ENCODE data around the gene LGALS3BP.

LGALS3BP gene

DNA sequence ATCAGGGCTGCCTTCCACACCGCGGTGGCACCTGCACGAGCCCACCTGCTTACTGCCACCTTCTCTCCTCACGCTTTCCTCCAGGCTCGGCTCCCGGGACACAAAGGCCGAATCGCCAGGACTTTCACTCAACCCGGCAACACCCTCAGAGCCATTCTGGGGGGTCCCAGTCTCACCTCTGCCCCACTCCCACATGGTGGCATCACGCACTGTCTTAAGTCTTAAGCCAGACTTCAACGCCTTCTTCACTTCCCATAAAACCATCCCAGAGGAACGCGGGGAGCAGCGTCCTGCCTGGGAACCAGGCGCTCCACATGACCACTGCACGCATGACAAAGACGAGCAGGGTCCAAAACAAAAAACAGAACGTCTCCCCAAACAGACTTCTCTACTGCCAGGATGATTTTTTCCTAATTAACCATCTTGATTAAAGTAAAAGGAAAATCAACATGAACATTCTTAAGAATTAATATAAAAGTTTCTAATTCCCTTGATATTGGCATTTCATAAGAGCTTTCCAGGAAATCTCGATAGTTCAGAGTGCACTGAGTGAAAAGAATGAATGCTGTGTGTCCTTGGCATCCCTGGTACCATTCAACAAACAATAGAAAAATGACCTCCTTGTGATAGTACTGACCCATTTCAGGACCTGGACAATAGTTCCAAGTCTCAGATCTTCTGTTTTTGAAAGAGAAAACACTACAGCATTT lies 27.2 kb upstream of the LGALS3BP start:
- TF ChIP-seq, protein P1, sequence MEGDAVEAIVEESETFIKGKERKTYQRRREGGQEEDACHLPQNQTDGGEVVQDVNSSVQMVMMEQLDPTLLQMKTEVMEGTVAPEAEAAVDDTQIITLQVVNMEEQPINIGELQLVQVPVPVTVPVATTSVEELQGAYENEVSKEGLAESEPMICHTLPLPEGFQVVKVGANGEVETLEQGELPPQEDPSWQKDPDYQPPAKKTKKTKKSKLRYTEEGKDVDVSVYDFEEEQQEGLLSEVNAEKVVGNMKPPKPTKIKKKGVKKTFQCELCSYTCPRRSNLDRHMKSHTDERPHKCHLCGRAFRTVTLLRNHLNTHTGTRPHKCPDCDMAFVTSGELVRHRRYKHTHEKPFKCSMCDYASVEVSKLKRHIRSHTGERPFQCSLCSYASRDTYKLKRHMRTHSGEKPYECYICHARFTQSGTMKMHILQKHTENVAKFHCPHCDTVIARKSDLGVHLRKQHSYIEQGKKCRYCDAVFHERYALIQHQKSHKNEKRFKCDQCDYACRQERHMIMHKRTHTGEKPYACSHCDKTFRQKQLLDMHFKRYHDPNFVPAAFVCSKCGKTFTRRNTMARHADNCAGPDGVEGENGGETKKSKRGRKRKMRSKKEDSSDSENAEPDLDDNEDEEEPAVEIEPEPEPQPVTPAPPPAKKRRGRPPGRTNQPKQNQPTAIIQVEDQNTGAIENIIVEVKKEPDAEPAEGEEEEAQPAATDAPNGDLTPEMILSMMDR (IDR thresholded peaks at IDR 0.05; ENCODE audit: low read length, missing control alignments) = no peak
- no peak for DNase-seq (ENCODE audit: low read depth)
- no peak overlapping the region for H3K4me3 ChIP-seq (replicated peaks; ENCODE audit: low read depth, low read length)

GRCh38 chr17:79006046-79006445 lies 26.3 kb upstream of the LGALS3BP start:
- no peak for DNase-seq (ENCODE audit: low read depth)
- no peak overlapping the region for H3K4me3 ChIP-seq (replicated peaks; ENCODE audit: low read depth, low read length)
- TF ChIP-seq, protein P1 (IDR thresholded peaks at IDR 0.05; ENCODE audit: low read length, missing control alignments) = no peak

- no peak overlapping the region for H3K4me3 ChIP-seq (replicated peaks; ENCODE audit: low read depth, low read length)
- TF ChIP-seq, protein P1 (IDR thresholded peaks at IDR 0.05; ENCODE audit: low read length, missing control alignments) = no peak
- no peak for DNase-seq (ENCODE audit: low read depth)
These were observed 25.5 kb upstream of the LGALS3BP start for GRCh38 chr17:79005063-79005861.

- no peak overlapping the region for H3K4me3 ChIP-seq (replicated peaks; ENCODE audit: low read depth, low read length)
- TF ChIP-seq, protein P1 (IDR thresholded peaks at IDR 0.05; ENCODE audit: low read length, missing control alignments) = no peak
- DNase-seq (ENCODE audit: low read depth) = no peak
These were observed 24.1 kb upstream of the LGALS3BP start for GRCh38 chr17:79003661-79004411.

- DNase-seq (ENCODE audit: low read depth) = no peak
- TF ChIP-seq, protein P1 (IDR thresholded peaks at IDR 0.05; ENCODE audit: low read length, missing control alignments) = no peak
- H3K4me3 ChIP-seq (replicated peaks; ENCODE audit: low read depth, low read length) = no peak overlapping the region
These were observed 23.3 kb upstream of the LGALS3BP start for GRCh38 chr17:79002796-79003593.

DNA sequence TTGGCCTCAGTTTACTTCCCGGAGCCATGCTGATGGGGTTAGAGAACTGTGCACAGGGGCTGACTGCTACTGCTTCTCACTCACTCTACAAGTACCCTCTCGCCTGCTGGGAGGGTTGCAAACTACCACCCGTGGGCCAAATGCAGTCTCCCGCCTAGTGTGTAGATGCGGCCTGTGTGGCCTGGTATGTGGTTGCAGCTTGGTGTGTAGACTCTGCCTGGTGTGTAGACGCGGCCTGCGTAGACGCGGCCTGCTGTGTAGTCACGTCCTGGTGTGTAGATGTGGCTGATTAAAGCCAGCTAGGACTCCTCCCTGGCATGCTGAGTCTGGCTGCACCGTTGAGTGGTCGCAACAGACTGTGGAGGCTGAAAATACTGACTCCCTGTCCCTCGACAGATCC lies 22.6 kb upstream of the LGALS3BP start:
- TF ChIP-seq, protein P1 (IDR thresholded peaks at IDR 0.05; ENCODE audit: low read length, missing control alignments) = no peak
- no peak for DNase-seq (ENCODE audit: low read depth)
- no peak overlapping the region for H3K4me3 ChIP-seq (replicated peaks; ENCODE audit: low read depth, low read length)
